Ramos (cell line): ENCODE data around the gene WDR74.

Experiments used
- in situ Hi-C: fragments of 300-500 bp; cut with MboI; formaldehyde crosslinking; loops from one replicate; pipeline ENCODE4 v1.14.3; 2022; ENCODE audit warnings: low sequenced_read_pairs; ENCODE audit not compliant: unreplicated experiment

The WDR74 gene

DNA sequence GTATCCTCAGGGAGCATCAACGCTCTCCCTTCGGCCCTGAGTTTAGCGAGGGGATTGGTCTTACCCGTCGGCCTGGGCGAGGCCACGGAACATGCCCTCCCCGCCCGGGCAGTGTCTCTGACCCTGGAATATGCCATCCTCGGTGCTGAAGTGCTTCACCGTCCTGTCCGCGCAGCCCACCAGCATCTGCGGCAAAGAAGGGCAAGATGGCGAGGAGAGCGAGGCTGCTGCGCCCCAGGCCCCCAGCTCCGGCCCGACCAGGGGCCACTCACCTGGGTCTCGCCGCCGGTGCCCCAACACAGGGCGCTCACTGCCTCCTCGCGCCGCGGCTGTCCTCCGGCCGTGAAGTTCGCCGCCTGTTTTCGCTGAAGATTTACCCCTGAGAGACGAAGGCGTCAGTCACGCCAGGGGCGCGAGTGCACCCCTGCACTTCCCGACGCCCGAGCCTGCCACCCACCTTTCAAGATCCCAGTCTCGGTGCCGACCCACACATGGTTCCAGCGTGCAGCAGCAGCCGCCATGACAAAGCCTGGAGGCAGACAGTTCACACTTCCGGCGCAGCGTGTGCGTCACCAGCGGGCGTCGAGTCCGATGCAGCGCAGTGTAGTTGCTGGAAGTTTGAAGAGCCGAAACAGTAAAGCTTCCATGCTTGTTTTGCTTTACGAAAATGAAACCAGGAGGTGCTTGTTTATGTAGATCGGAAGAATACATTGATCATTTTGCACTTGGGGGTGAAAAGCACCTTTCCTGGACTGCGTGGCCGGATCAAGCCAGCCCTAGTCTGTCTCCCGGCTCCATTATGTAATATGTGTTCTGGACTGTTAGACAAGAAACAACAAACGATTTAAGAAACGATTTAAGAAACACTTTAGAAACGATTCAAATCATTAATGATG, at the start of gene WDR74:
TSS of gene WDR74 (minus strand) at position 541 of the 896 bp plus-strand sequence. CDS start at position 521, 20 bp downstream.
- in situ Hi-C loops, result loop anchor here (25.0 kb wide), 1 partner anchor 1398 kb away; the partner anchor contains the start of genes DNAJC4, FKBP2, NUDT22 and PPP1R14B

- in situ Hi-C loops, result loop anchor here (25.0 kb wide), 1 partner anchor 477 kb away; the partner anchor contains the start of gene SCGB1A1
Measured at GRCh38 chr11:62889126-62889483, 49.7 kb upstream of the WDR74 start.

GRCh38 chr11:62888406-62888805, 49.0 kb upstream of the WDR74 start:
- in situ Hi-C loops, result loop anchor here (25.0 kb wide), 1 partner anchor 476 kb away; the partner anchor contains the start of gene SCGB1A1

GRCh38 chr11:62885137-62885750, 45.9 kb upstream of the WDR74 start:
- in situ Hi-C loops, result loop anchor here (25.0 kb wide), 1 partner anchor 473 kb away; the partner anchor contains the start of gene SCGB1A1

DNA sequence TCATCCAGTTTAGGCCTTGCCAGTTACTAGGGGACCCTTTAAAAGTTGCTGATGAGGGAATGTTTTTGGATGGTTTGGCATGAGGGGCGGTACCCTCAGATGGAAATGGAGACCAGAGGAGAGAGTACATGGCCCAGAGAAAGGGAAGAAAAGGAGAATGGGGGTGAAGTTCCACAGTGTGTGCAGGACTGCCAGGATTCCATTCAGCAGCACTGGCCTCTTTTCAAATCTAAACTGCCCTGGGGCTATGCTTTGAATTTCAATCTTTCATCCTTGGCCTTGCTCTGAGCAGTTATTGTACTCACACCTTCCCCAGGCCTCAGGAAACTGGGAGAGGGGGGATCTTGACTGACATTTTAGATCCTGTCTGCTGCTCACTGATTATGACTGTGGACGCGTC, 44.3 kb upstream of the WDR74 start:
- in situ Hi-C loops, result loop anchor here (25.0 kb wide), 1 partner anchor 471 kb away; the partner anchor contains the start of gene SCGB1A1

- in situ Hi-C loops, result loop anchor here (25.0 kb wide), 1 partner anchor 471 kb away; the partner anchor contains the start of gene SCGB1A1
Measured at GRCh38 chr11:62882788-62883501, 43.6 kb upstream of the WDR74 start.

DNA sequence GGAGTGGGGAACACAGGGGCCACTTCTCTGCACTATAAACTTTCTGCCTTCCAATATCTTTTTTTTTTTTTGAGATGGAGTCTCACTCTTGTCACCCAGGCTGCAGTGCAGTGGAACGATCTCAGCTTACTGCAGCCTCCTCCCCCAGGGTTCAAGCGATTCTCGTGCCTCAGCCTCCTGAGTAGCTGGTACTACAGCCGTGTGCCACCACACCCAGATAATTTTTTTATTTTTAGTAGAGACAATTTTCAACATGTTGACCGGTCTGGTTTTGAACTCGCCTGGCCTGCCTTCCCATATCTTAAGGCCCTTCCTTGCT, 43.0 kb upstream of the WDR74 start:
- in situ Hi-C loops, result loop anchor here (25.0 kb wide), 1 partner anchor 470 kb away; the partner anchor contains the start of gene SCGB1A1

GRCh38 chr11:62881579-62882430, 42.4 kb upstream of the WDR74 start:
- in situ Hi-C loops, result loop anchor here (25.0 kb wide), 1 partner anchor 470 kb away; the partner anchor contains the start of gene SCGB1A1

DNA sequence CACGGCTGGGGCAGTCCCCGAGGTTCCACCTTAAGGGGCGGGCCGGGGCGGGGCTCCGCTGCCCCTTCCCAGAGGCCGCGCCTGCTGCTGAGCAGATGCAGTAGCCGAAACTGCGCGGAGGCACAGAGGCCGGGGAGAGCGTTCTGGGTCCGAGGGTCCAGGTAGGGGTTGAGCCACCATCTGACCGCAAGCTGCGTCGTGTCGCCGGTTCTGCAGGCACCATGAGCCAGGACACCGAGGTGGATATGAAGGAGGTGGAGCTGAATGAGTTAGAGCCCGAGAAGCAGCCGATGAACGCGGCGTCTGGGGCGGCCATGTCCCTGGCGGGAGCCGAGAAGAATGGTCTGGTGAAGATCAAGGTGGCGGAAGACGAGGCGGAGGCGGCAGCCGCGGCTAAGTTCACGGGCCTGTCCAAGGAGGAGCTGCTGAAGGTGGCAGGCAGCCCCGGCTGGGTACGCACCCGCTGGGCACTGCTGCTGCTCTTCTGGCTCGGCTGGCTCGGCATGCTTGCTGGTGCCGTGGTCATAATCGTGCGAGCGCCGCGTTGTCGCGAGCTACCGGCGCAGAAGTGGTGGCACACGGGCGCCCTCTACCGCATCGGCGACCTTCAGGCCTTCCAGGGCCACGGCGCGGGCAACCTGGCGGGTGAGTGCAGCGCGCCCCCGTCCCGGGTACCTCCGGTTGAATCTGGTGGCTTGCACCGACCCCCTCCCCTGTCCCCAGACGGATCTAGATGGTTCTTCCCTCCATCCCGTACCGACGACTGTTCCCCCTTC, 41.6 kb upstream of the WDR74 start, which contains the start of gene SLC3A2:
TSS of gene SLC3A2 (plus strand) at position 94 of the 776 bp plus-strand sequence. CDS start at position 222, 128 bp downstream.
- in situ Hi-C loops, result loop anchor here (25.0 kb wide), 1 partner anchor 469 kb away; the partner anchor contains the start of gene SCGB1A1

- in situ Hi-C loops, result loop anchor here (25.0 kb wide), 1 partner anchor 468 kb away; the partner anchor contains the start of gene SCGB1A1
Measured at GRCh38 chr11:62880231-62880802, 40.9 kb upstream of the WDR74 start.

DNA sequence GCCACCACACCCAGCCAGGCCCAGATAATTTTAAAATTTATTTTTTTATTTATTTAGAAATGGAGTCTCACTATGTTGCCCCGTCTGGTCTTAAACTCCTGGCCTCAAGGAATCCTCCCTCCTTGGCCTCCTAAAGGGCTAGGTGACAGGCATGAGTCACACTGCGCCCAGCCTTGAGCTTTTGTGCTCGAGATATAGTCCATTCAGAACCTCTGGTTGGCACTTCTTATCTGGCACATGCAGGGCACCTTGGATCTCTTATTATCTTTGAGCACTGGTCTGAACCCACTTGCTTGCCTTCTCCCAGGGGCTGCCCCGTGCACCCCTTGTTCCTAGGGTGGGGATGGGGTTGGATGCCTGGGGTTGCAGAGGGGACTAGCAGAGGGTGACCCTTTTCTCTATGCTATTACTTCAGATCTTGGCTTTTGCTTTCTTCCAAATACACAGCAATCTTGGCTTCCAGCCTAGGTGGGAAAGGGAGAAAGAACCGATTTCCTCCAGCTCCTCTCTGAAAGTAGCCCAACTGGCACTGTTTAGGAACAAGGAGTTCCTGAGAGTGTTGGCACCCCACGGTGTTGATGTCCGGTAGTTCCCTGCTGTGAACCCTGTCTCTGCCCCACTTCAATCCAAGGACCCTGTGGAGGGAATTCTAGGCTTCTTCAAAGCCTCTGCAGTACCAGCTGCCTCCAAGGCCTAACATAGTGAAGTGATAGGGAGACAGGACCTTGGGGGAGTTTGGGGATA, 40.0 kb upstream of the WDR74 start:
- in situ Hi-C loops, result loop anchor here (25.0 kb wide), 1 partner anchor 467 kb away; the partner anchor contains the start of gene SCGB1A1

DNA sequence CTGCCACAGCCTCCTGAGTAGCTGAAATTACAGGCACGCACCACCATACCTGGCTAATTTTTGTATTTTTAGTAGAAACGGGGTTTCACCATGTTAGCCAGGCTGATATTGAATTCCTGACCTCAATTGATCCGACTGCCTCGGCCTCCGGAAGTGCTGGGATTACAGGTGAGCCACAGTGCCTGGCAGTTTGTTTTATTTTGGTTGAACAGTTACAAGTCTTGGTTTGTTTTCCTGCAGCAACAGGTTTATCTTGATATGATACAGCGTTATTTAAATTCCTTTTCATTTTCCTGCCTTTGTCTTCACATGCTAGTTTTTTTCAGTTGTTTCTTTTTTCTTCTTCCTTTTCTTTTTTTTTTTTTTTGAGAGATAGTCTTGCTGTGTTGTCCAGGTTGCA, 37.3 kb upstream of the WDR74 start:
- in situ Hi-C loops, result loop anchor here (25.0 kb wide), 1 partner anchor 464 kb away; the partner anchor contains the start of gene SCGB1A1

DNA sequence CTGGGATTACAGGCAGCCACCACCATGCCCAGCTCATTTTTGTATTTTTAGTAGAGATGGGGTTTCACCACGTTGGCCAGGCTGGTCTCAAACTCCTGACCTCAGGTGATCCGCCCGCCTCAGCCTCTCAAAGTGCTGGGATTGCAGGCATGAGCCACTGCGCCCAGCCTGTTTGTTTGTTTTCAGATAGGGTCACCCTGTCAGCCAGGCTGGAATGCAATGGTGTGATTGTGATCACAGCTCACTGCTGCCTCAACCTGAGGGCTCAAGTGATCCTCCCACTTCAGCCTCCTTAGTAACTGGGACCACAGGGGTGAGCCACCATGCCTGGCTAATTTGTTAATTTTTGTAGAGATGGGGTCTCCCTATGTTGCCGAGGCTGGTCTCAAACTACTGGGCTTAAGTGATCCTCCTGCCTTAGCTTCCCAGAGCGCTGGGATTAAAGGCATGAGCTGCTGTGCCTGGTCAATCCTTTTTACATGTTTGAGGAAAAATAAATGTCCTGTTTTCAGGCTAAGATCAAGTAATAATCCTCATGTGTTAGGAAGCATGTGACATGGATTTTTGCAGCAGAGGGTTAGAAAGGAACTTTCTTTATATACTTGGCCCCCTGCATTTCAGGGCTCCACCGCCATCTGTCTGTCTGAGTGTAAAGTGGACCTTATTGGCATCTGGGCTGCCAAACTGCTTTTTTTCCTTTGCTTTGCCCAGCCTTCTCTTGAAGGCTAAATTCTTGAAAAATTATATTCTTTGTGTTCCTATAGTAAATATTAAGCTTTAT, 36.5 kb upstream of the WDR74 start:
- in situ Hi-C loops, result loop anchor here (25.0 kb wide), 1 partner anchor 464 kb away; the partner anchor contains the start of gene SCGB1A1

GRCh38 chr11:62874851-62875250, 35.5 kb upstream of the WDR74 start:
- in situ Hi-C loops, result loop anchor here (25.0 kb wide), 1 partner anchor 463 kb away; the partner anchor contains the start of gene SCGB1A1

GRCh38 chr11:62865635-62866034, 26.2 kb upstream of the WDR74 start:
- in situ Hi-C loops, result no loop called here

DNA sequence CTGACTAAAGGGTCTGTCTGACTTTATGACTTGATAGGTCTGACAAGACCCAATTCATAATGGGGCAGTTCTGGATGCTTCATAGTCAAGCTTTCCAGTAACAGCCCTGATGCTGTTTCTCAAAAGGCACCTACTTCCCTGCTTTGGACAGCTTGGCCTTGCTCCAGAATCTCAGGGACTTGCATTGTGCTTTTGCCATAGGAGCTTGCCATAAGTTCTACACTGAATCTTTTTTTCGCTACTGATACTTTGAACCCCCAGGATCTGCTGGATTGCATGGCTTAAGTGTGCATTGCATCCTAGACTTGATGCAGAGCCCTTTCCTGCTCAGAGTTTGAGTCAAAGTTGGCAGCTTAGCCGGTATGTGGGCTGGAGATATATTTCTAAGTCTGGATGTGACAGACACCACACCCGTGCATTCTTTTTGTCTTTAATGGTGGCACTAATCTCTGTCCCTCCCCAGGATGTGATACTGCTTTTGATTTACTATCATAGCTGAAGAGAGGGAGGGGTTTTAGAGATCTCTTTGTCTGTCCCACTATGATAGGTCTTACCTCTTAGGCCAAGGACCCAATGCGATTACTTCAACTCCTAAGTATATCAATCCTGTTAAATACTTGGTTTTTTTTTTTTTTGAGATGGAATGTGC, 24.4 kb upstream of the WDR74 start:
- in situ Hi-C loops, result loop anchor here (5.0 kb wide), 1 partner anchor 77 kb away; the partner anchor contains the start of gene TMEM179B
